NCI-H526 (cell line): ENCODE measurements around the gene MYT1.

Experiments used
- DNase-seq, 2 experiments: peaks; one replicate each; lab custom pipeline; 2025; lab: John Stamatoyannopoulos, UW

The MYT1 gene

DNA sequence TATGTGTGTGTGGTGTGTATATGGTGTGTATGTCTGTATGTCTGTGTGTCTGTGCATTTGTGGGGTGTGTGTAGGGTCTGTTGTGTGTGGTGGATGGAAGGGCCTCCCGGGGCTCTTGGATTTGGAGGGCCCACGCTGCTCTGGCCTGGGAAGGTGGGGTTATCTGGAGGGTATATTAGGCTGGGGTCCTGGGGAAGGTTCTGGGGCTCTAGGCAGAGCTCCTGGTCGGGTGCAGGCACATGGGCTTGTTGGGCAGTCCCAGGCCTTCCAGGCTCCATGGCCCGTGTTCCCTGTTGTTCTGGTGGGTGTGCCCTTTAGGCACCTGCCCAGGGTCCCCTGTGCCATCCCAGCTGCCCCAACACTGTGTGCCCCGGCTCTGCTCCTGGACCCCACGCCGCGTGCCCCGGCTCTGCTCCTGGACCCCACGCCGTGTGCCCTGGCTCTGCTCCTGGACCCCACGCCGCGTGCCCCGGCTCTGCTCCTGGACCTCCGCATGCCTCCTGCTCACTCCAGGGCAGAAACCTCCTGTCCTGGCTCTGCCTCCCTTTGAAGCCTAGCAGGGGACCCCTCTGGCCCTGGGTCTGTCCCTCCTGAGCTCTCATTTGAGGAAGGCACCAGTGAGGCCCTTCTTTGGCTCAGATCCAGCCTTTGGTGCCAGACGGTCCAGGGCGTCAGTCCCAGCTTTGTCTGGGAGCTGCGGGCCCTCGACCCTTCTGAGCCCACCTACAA lies 10.2 kb upstream of the MYT1 start:
- DNase-seq: no peak

DNA sequence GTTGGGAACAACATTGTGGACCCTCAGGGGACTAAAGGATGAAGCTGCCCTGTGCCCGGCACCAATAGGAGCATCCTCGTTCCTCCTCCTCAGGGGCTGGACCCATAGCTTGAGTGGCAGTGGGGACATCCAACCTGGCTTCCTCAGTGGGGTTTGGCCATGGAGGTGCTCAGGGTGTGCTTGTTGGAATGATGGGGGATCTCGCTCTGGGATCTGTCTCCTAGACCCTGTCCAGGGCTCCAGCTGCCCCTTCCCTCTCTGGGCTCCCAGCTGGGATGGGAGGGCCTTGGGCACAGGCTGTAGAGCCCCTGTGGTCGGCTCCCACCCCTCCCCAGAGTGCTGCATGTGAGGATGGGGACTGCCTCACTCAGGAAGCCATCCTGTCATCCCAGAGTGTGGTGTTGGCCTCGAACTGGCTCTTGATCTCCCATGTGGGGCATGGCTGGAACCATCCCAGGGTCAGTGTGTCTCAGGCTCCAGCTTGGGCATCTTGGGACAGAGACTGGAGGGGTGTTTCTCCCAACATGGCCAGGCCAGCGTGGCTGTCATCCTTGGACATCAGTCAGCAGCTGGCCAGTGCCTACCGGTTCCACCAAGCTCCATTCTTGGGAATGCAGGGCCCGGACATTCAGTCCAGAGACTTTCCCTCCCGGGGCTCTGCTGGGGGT lies 9.5 kb upstream of the MYT1 start:
- DNase-seq: no peak

DNA sequence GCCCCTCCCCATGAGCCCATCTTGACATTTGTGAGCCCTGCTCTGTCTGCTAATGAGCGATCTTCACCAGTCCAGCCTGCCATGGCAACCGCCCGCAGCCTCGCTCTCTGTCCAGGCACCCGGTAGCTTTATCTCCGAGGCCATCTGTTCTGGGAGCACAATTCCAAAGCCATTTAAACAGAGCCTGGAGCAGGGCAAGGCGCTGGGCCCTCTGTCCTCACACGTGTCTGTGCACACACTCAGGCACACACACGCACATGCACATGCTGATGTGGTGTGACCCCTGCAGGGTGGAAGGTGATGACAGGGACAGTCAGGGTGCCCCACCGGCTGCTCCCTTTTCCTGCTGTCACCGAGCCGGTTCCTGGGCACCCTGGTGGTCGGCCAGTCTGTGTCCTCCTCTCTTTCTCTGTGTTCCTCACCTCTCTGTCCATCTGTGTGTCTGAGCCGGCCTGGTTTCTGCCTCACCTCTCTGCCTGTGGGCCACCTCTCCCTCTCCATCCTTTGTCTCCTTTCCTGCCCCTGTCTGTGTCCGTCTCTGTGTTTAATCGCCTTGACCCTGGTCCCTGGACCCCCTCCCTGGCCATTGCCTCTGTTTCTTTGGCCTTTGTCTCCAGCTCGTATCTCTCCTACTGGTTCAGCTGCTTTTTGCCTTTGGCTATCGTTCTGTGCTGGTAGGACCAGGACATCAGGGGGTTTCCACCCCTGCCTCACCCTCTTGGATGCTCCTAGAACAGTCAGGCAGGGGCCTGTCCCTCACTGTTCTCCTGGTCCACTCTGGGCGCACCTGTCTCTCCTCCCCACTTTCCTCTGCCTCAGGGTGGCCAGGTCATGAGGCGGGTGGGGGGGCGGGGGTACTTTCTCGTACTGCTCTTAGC lies 8.8 kb upstream of the MYT1 start:
- no peak for DNase-seq

DNA sequence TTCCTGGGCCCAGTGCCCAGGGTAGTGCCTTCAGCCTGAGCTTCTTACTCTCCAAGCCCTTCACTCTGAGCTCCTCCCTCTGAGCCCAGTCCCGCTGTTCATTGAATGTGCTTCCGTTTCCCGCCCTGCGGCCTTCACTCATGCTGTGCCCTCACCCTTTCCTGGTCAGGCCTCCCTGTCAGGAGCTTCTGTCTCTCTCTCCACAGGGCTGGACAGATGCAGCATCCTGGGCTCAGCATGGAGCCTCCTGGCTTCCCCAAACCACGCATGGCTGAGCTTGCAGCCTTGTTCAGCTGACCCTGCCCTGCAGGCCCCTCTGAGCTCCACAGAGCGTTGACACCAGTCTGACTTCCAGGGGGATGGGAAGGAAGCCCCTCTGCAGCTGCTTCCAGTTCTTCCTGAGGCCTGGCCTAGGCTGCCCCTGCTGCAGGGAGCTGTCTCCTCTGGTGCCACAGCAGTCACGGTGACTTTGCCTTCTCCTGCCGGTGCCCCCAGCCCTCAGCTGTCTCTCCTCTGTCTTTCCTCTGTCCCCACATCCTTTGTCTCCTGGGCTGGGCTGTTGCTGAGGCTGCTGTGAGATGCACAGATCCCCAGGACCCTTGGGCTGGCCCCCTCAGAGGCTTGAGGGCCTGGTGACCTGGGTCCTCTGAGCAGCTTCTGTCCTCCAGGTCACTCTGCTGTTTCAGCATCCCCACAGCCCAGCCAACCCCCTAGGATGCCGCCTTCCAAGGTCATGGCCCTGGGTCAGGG lies 7.9 kb upstream of the MYT1 start:
- no peak for DNase-seq

DNA sequence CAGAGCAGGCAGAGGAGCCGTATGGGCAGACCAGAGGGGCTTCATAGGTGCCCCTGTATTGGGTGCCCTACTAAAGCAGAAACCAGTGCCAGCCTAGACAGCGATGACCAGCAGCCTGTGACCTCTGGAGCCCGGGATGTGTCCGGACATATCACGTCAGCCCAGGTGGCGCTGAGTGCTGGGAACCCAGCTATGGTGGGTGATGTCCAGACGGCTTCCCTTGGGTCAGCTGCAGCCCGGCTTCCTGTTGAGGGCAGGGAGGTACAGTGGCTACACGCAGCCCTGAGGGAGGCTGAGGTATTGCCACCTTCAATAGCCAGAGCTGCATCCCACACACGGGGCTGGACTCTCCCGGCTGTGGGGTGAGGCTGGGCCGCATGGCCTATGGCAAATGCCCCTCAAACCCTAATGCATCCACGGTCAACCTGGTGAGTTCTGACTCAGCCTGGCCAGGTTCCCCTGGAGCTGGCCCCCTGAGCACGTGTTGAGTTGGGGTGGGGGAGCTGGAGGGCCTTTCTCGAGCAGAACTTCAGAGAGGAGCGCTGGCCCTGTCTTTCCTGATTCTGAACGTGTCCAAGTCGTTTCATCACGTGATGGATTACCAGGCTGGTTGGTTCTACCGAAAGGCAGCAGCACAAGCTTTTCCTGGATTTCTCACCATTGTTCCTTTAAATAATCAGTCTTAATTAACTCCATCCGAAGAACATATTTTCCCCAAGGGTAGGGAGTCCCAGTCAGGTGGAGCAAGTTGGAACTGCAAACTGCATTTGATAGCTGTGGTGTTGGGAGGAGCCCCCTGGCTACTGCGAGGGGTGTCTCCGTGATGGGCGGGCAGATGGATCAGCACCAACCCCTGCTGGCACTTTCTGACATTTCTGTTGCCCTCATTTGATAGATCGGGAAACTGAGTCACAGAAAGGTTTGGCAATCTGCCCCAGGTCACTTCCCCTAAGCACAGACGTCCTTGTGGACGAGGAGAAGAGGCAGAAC lies 7.1 kb upstream of the MYT1 start:
- DNase-seq: no peak

DNA sequence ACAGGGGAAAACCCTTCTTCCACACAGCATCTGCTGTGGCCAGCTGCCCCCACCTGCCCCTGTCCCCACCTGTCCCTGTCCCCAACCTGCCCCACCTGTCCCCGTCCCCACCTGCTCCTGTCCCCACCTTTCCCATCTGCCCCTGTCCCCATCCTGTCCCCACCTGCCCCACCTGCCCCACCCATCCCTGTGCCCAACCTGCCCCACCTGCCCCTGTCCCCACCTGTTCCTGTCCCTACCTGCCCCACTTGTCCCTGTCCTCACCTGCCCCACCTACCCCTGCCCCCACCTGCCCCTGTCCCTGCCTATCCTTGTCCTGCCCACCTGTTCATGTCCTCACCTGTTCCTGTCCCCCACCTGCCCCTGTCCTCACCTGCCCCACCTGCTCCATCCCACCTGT lies 6.4 kb upstream of the MYT1 start:
- DNase-seq: no peak

DNA sequence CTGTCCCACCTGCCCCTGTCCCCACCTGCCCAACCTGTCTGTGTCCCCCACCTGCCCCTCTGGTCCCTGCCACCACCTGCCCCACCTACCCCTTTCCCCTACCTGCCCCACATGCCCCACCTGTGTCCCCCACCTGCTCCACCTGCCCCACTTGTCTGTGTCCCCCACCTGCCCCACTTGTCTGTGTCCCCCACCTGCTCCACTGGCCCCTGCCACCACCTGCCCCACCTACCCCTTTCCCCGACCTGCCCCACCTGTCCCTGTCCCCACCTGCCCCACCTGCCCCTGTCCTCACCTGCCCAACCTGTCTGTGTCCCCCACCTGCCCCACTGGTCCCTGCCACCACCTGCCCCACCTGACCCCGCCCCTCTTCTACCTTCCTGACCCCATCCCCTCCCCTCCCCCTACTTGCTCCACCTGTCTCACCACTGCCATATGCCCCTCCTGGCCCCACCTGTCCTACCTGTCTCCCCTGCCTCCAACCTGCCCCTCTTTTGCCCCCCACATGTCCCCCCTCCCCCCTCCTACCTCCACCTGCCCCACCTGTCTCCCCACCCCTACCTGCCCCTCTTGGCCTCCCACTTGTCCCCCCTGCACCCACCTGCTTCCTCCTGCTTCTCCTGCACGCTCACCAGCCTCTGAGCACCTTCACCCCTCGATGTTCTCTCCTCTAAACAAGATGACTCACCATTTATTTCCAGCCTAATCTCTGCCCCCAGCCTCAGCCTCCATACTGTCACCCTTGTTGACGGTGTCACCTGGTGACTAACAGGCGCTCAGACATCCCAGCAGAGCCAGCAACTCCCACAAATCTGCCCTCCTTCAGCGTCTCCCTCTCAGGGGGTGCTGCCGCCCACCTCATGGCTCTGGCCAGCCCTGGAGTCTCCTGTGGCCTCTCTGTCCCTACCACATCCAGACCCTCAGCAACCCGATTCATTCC lies 5.6 kb upstream of the MYT1 start:
- no peak for DNase-seq

DNA sequence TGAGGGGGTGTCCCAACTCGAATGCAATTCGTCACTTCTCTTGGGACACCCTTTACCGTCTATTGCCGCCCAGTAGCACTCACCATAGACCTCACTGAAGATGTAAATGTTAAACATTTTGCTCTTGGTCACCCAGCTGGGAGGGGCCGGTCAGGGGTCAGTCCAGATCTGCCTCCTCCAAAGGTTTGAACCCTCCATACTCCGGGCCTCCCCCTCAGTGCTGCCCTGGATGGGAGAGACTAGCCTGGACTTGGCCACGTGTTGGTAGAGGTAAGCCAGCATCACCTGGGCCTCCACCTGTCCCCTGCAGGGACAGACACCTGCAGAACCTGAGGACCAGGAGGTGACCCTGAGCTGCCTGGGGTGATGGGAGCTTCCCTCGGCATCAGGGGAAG lies 5.0 kb upstream of the MYT1 start:
- DNase-seq: no peak

DNA sequence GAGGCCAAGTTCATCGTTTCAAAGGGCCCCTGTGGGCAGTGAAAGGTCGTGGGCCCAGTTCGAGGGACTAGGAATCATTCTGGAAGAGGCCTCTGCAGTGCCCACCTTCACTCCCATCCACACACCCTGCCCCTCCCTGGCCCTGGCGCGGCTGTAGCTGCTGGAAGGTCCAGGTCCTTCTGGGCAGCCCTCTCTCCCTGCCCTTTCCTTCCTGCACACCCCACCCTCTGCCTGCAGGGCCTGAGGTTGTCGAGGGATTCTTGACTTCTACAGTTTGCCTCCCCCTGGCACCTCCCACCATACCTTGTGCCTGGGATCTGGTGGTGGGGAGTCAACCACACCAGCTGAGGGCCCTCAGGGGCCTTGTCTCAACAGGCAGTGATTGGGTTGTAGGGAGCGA lies 4.5 kb upstream of the MYT1 start:
- DNase-seq: no peak

DNA sequence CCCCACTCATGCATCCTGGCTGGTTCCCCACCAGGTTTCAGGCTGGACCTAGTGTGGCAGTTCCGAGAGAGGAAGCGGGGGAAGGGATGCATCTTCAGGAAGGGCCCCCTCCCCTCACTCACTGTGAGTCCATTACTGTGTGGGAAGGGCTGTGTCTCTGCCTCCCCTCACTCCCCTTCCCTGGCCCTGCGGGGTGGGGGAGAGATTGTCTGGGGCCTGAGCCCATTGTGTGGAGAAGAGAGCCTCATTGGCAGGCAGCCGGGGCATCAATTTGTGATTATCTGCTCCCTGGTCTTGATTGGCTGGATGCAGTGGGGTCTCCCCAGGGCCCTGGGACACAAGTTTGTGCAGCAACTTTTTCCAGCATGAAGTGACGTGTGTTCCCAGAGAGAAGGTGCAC lies 4.1 kb upstream of the MYT1 start:
- no peak for DNase-seq

DNA sequence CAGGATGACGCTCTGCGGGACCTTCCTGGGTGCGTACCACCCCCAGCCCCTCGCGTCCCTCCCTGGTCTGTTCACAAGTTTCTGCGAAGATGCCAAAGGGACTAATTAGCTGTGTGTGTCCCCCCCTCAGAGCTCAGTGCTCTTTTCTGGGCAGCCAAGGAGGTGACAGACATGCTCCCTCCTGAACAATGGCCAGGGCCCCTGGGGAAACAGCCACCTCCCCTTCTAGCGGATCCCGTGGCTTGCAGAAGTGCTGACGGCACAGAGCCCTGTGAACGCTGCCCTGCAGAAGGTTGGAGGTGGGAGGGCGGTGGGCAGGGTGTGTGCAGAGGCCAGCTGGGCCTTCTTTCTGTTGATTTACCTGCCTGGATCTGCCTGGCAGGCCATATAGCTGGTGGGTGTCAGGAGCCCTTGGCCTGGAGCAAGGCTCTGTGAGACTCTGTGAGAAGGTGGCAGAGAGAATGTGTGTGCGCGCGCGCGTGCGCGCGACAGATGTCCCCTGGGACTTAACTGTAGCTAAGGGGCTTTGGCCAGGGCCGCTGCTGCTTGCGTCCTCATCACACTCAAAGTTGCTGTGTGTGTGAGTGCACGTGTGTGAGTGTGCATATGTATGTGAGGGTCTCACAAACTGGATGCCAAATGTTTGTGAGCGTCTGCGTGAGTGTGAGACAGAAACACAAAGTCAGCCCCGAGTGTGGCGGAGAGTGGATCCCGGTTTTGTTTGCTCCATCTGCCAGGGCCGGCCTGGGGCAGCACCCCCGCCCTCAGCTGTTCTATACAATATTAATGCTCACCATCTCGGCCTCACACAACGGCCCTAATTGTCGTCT lies 3.5 kb upstream of the MYT1 start:
- peak; percentile 60 to 77 for DNase-seq

DNA sequence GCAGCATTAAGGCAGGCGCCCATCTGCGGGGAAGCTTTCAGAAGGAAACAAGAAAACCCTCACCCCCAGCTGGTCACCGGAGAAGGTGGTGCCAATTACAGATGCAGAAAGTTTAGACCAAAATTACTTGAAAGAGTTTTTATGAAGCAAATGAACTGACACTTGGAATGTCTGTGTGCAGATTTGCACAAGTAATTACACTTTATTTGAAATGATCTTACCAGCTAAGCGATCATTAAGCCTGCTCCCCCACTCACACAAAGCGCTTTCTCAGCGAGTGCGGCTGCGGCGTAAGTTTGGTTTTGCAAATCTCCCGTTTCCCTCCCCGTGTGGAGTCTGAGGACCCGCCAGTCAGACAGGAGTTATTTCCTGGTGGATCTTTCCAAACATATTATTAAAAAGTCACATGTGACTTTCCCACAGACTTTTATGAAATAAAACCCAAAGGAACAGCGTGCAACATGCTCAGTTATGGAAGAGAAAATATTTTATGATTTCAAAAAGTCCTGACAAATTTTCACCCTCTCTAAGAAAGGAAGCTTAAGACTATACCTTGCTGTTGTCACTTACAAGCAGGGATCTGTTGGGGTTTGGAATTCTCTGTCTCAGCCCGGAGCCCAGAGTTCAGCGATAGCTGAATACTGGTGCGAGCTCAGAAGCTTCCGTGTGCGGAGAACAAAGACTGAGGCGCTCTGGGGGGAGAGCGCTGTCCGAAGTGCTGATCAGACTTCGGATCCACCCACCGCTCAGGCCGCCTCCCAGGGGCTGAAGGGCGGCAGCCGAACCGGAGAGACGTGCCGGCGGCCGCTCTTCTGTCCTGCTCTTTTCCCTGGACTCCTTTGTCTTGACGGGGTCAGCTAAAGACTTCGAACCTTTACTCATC lies 2.7 kb upstream of the MYT1 start:
- DNase-seq: peak; percentile 60 to 78

DNA sequence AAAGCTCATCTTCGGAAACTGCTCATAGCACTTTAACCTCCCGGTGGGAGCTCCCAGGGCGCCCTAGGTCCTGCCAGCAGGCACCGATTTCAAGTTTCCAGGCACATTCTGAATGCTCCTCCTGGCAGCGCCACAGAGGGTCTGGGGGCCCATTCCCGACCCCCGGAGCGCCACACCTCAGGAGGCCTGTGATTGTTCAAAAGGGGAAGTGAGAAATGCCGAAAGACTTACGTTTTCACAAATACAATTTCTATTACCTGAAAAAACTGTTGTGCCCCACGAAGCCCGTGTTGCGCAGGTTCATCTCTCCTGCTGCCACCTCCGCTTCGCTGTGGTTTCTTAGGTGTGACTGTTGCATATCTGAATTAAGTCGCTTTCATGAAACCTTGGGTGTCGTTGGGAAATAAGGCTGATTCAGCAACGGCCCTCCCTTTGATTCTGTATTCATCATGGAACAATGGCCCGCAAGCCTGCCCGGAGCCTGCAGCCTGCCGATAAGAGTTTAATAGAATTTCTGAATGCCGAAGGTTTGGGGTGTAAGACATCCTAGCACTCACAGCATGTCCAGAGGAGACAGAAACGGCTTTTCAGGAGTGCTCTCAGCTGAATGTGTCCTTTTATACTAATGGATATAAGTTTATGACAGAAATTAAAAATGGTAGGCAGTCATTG lies 1.9 kb upstream of the MYT1 start:
- peak in 1 of 2 experiments; percentile 55 for DNase-seq

DNA sequence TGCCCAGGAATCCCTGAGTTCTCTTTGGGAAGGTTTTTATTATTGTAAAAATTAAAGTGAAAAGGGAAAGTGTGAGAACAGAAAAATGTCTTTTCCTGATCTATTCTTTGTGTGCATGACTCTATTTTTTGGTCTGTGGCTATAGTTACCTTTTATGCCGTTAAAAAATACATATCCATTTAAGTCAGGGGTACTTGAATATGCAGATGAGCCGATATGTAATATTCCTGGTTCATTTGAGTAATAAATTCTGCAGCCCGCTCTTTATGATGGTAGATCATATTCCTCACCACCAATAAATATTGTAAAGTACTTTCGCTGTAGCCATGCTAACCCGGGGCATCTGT lies 503 bp upstream of the MYT1 start:
- no peak for DNase-seq

DNA sequence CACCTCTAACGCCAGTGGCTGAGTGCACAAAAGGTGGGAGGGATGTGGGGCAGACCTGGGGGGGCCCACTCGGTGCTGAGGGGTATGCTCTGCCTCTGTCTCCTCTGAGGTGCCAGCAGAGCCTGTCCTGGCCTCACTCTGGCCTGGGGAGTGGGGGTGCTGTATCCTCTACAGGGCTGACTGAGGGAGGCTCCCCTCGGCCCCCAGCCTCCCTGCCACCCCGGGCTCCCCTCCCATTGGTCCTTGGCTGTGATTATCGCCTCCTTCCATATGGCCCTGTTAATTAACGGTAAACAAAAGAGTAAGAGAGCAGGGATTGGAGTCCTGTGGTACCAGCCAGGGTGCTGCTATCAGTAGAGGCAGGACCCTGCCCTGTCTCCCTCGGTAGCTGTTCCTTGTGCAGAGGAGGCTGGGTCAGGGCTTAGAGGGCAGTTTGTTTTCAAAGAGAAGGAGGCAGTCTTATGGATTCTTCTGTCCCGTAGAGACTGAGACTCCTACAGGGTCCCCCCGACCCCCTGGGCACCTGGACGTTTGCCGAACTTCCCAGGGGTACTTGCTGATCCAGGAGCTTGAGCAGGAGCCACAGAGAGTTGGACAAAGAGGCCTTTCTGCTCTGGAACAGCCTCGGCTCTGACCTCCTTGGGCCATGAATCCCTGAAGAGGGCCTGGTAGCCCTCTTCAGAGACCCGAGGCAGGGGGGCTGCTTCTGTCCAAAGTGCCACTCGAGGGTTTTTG lies 1.8 kb downstream of the MYT1 start:
- DNase-seq: no peak

DNA sequence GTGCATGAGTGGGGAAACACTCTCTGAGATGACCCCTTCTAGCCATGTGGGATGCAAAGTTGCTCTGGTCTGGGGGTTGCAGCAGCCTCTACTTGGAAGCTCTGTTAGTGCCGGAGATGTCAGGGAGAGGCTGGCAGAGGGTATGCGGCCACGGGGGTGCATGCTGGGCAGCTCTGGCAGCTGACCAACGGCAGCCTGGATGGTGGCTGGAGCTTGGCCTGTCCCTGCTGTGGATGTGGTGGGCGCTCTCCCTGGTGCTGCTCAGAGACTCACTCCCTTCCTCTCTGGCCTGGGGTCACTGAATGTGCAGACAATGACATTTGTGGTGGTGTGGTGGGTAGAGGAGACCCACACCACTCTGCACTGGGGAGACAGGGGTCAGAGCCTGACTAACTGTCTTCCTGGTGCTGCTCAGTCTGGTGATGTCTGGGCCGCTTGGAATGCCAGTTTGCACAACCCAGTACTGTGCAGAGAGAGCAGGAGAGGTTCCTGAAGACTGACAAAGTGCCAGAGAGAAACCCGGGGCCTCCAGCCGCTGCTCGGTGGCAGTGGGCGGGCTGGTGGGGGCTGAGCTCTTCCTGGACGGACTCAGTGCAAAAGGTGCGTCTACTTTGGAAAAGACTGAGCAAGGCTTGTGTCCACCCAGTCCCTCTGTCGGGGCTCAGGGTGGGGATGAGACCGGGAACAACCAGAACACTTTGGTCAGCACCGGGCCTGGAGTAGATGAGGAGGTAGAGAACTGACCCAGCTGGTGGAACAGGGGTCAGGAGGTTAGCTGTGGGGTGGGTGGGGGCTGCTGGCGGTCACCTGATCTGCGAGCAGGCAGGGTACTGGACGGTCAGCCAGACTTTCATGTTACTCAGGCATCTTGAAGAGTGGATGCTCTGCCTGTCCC lies 2.7 kb downstream of the MYT1 start:
- DNase-seq: no peak
